Activated T-helper 1 cell treated with Interleukin-2 at 50 U/mL for 16 hours (primary cell): ENCODE results near the gene GAB2.
"Not testable (repeated sequence)": the region's sequence is repeated elsewhere in the genome, so short reads cannot be mapped to it uniquely, and the experiment has no call there.

Source experiments
- DNase-seq: peaks from one replicate; pipeline ENCODE4 v3.0.0-alpha.2; 2020; ENCODE audit warnings: low read depth

Gene GAB2

GRCh38 chr11:78248903-78249302, 168.7 kb downstream of the GAB2 start:
- DNase-seq, result no peak

- no peak for DNase-seq
These were observed 169.4 kb downstream of the GAB2 start for GRCh38 chr11:78248191-78248590.

- no peak for DNase-seq
These were observed 172.9 kb downstream of the GAB2 start for GRCh38 chr11:78244546-78245255.

GRCh38 chr11:78244080-78244479, 173.5 kb downstream of the GAB2 start:
- DNase-seq, result no peak

- DNase-seq, result no peak
These were observed 176.1 kb downstream of the GAB2 start for GRCh38 chr11:78241475-78241874.

- no peak for DNase-seq
These were observed 177.8 kb downstream of the GAB2 start for GRCh38 chr11:78239781-78240180.

- no peak for DNase-seq
These were observed 180.2 kb downstream of the GAB2 start for GRCh38 chr11:78237293-78238046.

- no peak for DNase-seq
These were observed 183.6 kb downstream of the GAB2 start for GRCh38 chr11:78234006-78234405.

- not testable (repeated sequence) for DNase-seq
These were observed 184.6 kb downstream of the GAB2 start for GRCh38 chr11:78233046-78233445.

- DNase-seq, result no peak
These were observed 185.6 kb downstream of the GAB2 start for GRCh38 chr11:78231962-78232501.

- no peak for DNase-seq
These were observed 187.3 kb downstream of the GAB2 start for GRCh38 chr11:78230161-78230877.

GRCh38 chr11:78229106-78229505, 188.5 kb downstream of the GAB2 start:
- no peak for DNase-seq

- no peak for DNase-seq
These were observed 189.2 kb downstream of the GAB2 start for GRCh38 chr11:78228467-78228866.

- no peak for DNase-seq
These were observed 189.7 kb downstream of the GAB2 start for GRCh38 chr11:78227921-78228320.

- DNase-seq, result no peak
These were observed 190.6 kb downstream of the GAB2 start for GRCh38 chr11:78226684-78227680.

- DNase-seq, result no peak
These were observed 192.7 kb downstream of the GAB2 start for GRCh38 chr11:78224906-78225420.

- no peak for DNase-seq
These were observed 193.1 kb downstream of the GAB2 start for GRCh38 chr11:78224506-78224905.

- DNase-seq, result no peak
These were observed 194.2 kb downstream of the GAB2 start for GRCh38 chr11:78223320-78223954.

- not testable (repeated sequence) for DNase-seq
These were observed 194.9 kb downstream of the GAB2 start for GRCh38 chr11:78222726-78223125.
